Adipocyte (in vitro differentiated cells): ENCODE results near the gene ROBO1.
A peak's percentile ranks its signal among the peaks of the same experiment; 100 is the strongest.

ENCODE experiments used
- DNase-seq: peaks from one replicate; pipeline ENCODE4 v3.0.0-alpha.2; 2015; ENCODE audit warnings: low read depth
- H3K27me3 ChIP-seq: replicated peaks from 2 replicates; pipeline ENCODE4 v1.7.0; 2013; ENCODE audit warnings: mild to moderate bottlenecking, low read length, moderate library complexity; ENCODE audit not compliant: control insufficient read depth, insufficient read depth
- H3K36me3 ChIP-seq: 2 replicates; pipeline ENCODE4 v1.7.0; 2013; ENCODE audit warnings: low read length, mild to moderate bottlenecking, moderate library complexity; ENCODE audit not compliant: control insufficient read depth, insufficient read depth, severe bottlenecking
- H3K4me1 ChIP-seq: 2 replicates; pipeline ENCODE4 v1.7.0; 2013; ENCODE audit warnings: mild to moderate bottlenecking, low read length, moderate library complexity; ENCODE audit not compliant: control insufficient read depth, insufficient read depth
- H3K4me3 ChIP-seq: 2 replicates; pipeline ENCODE4 v1.7.0; 2013; ENCODE audit warnings: mild to moderate bottlenecking, low read length, moderate library complexity
- H3K9ac ChIP-seq: 2 replicates; pipeline ENCODE4 v1.7.0; 2013; ENCODE audit warnings: mild to moderate bottlenecking, low read length, moderate library complexity
- H3K9me3 ChIP-seq: 2 replicates; pipeline ENCODE4 v1.7.0; 2013; ENCODE audit warnings: mild to moderate bottlenecking, low read length, moderate library complexity; ENCODE audit not compliant: control insufficient read depth

The ROBO1 gene

DNA sequence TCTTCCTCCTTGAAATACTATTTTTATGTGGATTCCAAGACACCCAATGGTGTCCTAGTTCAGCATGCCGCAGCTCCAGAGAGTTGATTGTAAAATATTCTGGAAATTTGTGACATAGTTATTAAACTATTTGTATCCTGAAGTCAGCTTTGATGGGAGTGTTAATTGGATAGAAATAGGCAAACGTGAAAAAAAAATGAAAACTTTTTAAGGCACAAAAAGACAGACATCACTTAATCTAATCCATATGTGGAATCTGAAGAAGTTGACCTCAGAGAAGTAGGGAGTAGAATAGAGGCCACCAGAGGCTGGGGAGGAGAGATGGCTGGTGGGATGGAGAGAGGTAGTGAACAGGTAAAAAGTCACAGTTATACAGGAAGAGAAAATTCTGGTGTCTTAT lies 704.2 kb downstream of the ROBO1 start:
- peak; percentile 19 for DNase-seq
- no peak overlapping the region for H3K9ac ChIP-seq
- H3K27me3 ChIP-seq = no peaks in the 10 kb centered on the region
- no peak overlapping the region for H3K4me3 ChIP-seq
- H3K4me1 ChIP-seq = no peaks in the 10 kb centered on the region
- H3K9me3 ChIP-seq = no peaks in the 10 kb centered on the region
- no peaks in the 10 kb centered on the region for H3K36me3 ChIP-seq

DNA sequence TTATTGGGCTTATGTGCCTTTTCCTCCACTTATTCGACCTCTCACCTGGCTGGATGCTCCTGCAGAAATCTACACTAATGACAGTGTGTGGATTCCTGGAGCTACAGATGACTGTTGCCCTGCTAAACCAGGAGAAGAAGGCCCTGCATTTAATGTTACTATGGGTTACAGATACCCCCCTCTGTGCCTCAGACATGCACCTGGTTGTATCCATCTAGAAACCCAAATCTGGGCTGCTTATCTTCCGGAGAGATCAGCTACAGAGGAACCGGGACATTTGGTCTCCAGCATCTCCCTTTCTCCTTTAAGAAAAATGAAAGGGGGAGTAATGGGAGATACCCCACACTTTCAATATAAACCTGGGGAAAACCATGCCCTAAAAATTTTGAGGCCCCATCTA lies 710.0 kb downstream of the ROBO1 start:
- Histone ChIP-seq H3K4me3 (no peak overlapping the region), H3K9ac (no peak overlapping the region), H3K9me3 (peaks cover 4% of the 10 kb centered on the region)

DNA sequence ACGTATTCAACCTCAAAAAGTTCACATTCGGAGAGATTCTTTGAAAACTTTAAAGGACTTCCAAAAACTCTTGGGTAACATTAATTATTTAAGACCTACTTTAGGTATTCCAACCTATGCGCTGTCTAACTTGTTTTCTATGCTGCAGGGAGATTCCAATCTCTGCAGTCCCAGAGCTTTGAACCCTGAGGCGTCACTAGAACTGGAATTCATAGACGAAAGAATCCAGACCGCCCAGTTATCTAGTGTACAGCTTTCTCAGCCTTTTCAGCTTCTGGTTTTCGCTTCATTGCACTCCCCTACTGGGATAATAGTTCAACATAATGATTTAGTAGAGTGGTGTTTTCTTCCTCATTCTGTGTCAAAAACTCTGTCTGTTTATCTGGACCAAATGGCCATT lies 711.3 kb downstream of the ROBO1 start:
- H3K27me3 ChIP-seq = no peaks in the 10 kb centered on the region
- no peaks in the 10 kb centered on the region for H3K4me1 ChIP-seq
- no peak overlapping the region for H3K4me3 ChIP-seq
- H3K36me3 ChIP-seq = no peaks in the 10 kb centered on the region
- no peak overlapping the region for H3K9ac ChIP-seq
- peaks cover 14% of the 10 kb centered on the region for H3K9me3 ChIP-seq
- no peak for DNase-seq

More for the DNA sequence above, 710.0 kb downstream of the ROBO1 start:
- DNase-seq = no peak
- Histone ChIP-seq H3K27me3 (no peaks in the 10 kb centered on the region), H3K36me3 (no peaks in the 10 kb centered on the region), H3K4me1 (no peaks in the 10 kb centered on the region)

DNA sequence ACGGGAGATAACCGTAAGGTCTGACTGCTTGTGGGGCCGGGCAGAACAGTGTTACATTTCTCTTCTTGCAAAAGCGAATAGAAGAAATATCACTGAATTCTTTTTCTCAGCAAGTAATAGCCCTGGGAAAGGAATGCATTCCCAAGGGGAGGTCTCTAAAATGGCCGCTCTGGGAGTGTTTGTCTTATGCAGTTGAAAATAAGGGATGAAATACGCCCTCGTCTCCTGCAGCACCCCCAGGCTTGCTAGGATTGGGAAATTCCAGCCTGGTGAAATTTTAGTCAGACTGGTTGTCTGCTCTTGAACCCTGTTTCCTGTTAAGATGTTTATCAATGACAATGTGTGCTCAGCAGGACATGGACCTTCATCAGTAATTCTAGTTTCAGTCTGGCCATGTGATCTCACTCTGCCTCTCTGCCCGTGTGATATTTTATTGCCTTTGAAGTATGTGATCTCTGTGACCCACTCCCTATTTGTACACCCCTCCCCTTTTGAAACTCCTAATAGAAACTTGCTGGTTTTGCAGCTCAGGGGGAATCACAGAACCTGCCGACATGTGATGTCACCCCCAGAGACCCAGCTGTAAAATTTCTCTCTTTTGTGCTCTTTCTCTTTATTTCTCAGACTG lies 715.6 kb downstream of the ROBO1 start:
- peaks cover 16% of the 10 kb centered on the region for H3K9me3 ChIP-seq
- H3K27me3 ChIP-seq = no peaks in the 10 kb centered on the region
- H3K4me1 ChIP-seq = no peaks in the 10 kb centered on the region
- DNase-seq = no peak
- no peak overlapping the region for H3K9ac ChIP-seq
- no peak overlapping the region for H3K4me3 ChIP-seq
- no peaks in the 10 kb centered on the region for H3K36me3 ChIP-seq

DNA sequence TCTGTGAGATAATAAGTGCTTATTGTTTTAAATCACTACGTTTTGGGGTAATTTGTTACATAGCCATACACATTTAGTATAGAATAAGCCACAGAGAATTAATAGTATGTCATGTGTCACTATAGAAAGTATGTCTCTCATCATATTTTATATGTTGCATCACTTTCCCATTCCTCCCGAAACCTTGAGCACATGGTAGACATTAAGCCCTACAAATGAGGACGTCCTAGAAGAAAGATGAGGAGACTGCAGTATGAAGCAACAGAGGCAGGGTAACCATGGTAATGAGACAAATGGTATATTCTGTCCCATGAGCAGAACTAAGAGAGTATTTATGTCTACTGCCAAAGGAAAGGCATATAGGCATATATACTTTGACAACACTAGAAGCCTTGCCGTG lies 720.2 kb downstream of the ROBO1 start:
- Histone ChIP-seq H3K36me3 (no peaks in the 10 kb centered on the region), H3K4me3 (no peak overlapping the region), H3K4me1 (no peaks in the 10 kb centered on the region), H3K27me3 (no peaks in the 10 kb centered on the region), H3K9me3 (peaks cover 11% of the 10 kb centered on the region), H3K9ac (no peak overlapping the region)
- DNase-seq = peak; percentile 44

DNA sequence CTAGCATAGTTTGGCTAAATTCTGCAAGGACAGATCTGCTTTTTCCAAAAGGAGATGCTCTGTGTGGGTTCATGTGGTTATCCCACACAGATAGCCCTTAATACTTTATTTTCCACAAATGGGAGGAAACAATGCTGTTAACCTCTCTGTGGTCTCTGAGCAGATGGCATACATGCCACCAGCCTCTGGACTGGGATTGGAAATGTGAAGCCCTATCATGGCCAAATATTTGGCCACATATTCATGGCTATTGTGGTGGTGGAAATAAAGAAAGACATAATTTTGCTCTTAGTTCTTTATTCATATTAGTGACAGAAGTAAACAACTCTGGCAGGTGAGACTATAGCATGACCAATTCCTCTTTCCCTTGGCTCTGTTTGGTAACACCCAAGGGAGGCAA lies 726.2 kb downstream of the ROBO1 start:
- no peak for DNase-seq
- Histone ChIP-seq H3K9ac (no peak overlapping the region), H3K4me1 (peaks cover 9% of the 10 kb centered on the region), H3K36me3 (no peaks in the 10 kb centered on the region), H3K9me3 (no peaks in the 10 kb centered on the region), H3K27me3 (no peaks in the 10 kb centered on the region), H3K4me3 (no peak overlapping the region)

DNA sequence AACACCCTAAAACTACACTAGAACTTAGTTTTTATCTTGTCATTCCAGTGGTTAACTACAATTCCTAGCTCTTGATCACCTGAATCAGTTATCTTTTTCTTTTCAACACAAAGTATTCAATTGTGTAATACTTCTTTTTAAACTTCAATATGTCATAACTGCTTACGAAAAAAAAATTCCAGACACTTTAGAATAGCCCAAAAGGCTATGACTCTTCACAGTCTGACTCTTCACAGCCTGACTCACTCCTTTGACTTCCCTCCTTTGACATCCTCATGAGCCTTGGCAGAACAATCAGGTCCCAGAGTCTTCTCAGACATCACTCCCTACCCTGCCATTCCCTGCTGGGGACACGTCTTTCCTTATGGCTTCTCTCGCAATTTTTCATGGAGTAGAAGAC lies 727.1 kb downstream of the ROBO1 start:
- peaks cover 9% of the 10 kb centered on the region for H3K4me1 ChIP-seq
- no peak overlapping the region for H3K4me3 ChIP-seq
- peak; percentile 82 for DNase-seq
- no peaks in the 10 kb centered on the region for H3K9me3 ChIP-seq
- H3K36me3 ChIP-seq = no peaks in the 10 kb centered on the region
- no peak overlapping the region for H3K9ac ChIP-seq
- H3K27me3 ChIP-seq = no peaks in the 10 kb centered on the region

DNA sequence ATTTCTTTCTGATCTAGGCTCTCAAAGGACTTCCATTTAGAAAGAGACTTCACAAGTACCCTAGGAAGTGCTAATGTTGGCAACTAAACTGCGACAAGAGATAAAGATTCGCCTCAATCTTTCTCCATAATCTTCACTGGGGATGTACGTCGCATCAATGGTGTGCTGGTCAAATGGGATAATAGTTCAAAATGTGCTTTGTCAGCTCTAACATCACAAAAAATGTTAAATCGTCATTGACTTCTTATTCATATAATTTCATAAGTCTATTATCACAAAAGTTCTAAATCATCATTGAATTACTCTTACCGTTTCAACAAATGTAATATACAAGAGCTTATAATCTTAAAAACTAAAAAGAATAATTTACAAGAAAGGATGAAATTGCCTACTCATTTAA lies 727.7 kb downstream of the ROBO1 start:
- H3K27me3 ChIP-seq = no peaks in the 10 kb centered on the region
- H3K9ac ChIP-seq = no peak overlapping the region
- no peaks in the 10 kb centered on the region for H3K36me3 ChIP-seq
- DNase-seq = no peak
- no peaks in the 10 kb centered on the region for H3K9me3 ChIP-seq
- no peak overlapping the region for H3K4me3 ChIP-seq
- peaks cover 9% of the 10 kb centered on the region for H3K4me1 ChIP-seq

DNA sequence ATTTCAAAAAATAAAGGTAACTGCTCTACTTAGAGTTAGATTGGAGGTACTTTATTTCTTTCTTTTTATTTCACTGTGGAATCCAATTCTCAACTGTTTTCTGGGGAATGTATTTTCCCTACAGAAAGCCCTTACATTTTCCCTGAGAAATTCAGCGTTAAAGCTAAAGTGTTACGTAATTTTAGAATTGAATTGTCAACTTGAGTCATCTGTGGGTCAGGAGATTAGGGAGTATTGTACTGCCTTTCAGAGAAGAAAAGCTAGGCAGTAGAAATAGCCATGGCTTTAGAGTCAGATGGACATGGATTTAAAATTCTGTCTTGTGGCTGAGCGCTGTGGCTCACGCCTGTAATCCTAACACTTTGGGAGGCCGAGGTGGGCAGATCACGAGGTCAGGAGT lies 728.6 kb downstream of the ROBO1 start:
- Histone ChIP-seq H3K4me1 (peaks cover 9% of the 10 kb centered on the region), H3K9me3 (no peaks in the 10 kb centered on the region), H3K36me3 (no peaks in the 10 kb centered on the region), H3K4me3 (no peak overlapping the region), H3K27me3 (no peaks in the 10 kb centered on the region), H3K9ac (no peak overlapping the region)
- peak; percentile 54 for DNase-seq

DNA sequence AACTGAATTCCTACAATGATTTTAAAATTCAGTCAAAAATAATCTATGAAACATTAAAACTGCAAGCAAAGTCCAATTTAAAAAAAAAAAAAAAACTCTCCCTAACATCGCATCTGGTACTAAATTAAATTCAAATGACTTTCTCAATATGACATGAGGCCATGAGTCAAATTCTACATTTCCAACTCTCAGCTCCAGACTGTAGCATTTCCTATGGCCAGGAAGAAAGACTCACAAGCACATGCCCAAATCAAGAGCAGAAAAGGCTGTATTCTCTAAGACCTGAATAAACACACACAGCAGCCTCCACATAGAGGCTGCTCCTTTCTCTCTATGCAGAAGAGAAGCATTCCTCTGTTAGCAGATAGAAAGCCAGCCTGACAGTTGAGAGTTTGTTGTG lies 729.2 kb downstream of the ROBO1 start:
- no peaks in the 10 kb centered on the region for H3K9me3 ChIP-seq
- peaks cover 9% of the 10 kb centered on the region for H3K4me1 ChIP-seq
- H3K27me3 ChIP-seq = no peaks in the 10 kb centered on the region
- no peak overlapping the region for H3K9ac ChIP-seq
- no peak overlapping the region for H3K4me3 ChIP-seq
- no peaks in the 10 kb centered on the region for H3K36me3 ChIP-seq
- DNase-seq = no peak

DNA sequence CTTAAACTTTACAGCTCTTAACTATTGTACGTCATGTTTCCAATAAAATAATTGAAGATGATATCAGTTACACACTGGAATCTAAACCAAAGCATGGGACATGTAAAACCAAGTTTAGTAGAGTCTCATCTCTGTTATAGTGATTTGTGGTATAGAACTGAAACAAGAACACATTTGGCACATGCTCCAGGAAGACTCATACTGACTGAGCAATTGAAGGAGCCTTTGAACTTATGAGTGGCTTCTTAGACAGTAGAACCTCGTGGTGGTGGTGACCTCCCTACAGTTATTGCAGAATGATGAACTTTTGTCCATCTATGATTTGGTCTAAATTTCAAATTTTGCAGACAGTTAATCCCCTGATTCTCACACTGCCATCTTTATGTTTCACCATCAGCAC lies 729.7 kb downstream of the ROBO1 start:
- H3K9ac ChIP-seq = no peak overlapping the region
- no peak for DNase-seq
- H3K4me3 ChIP-seq = no peak overlapping the region
- H3K36me3 ChIP-seq = no peaks in the 10 kb centered on the region
- H3K27me3 ChIP-seq = no peaks in the 10 kb centered on the region
- H3K9me3 ChIP-seq = no peaks in the 10 kb centered on the region
- H3K4me1 ChIP-seq = peaks cover 12% of the 10 kb centered on the region

DNA sequence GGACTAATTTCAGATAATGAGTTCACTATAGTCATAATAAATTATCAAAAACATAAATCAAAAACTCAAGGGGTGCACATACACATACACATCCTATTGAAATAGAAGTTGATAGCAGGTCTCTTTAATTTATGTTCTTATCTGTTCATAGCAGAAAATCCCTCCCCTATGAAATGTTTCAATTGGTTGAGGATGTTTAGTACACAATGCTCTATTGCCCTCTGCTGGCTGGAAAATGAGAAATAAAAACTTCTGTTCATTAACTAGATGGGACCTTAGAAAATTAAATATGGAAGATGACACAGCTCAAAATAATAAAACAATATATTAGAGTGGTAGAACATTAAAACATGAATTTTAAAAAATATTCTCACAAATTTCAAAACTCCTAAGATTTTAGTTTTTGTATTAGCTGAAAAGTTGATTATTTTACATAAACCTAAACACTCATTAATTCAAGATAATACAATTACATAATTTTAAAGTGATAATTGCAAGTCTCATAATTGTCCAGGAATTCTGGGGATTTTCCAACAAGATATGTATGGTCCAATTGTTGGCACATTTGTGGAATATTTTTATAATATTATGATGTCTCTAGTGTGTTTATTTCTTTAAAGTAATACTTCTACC lies 735.0 kb downstream of the ROBO1 start:
- Histone ChIP-seq H3K9ac (peak overlapping the region; percentile 4), H3K4me1 (peaks cover 3% of the 10 kb centered on the region)
- peak; percentile 84 for DNase-seq

More for the DNA sequence above, 735.0 kb downstream of the ROBO1 start:
- Histone ChIP-seq H3K27me3 (no peaks in the 10 kb centered on the region), H3K4me3 (no peak overlapping the region), H3K9me3 (no peaks in the 10 kb centered on the region), H3K36me3 (no peaks in the 10 kb centered on the region)
